GM10248 (cell line): ENCODE measurements around the gene LRRC47.

Source experiments
- CTCF ChIA-PET: fragments of 300-600 bp; sonication (Branson Sonifier 250); formaldehyde crosslinking; extraction: SDS; loops from one replicate; lab custom pipeline; 2021; ENCODE audit warnings: antibody characterized with exemption; lab: Yijun Ruan, JAX
- POLR2A ChIA-PET: fragments of 350-650 bp; sonication (Branson Sonifier 250); formaldehyde crosslinking; extraction: SDS; loops from one replicate; lab custom pipeline; 2020; ENCODE audit warnings: antibody characterized with exemption; lab: Yijun Ruan, JAX
- DNase-seq: peaks from one replicate; pipeline ENCODE4 v3.0.0; 2012; ENCODE audit errors: extremely low spot score
- TF ChIP-seq, protein P1 (sequence below): IDR thresholded peaks from 2 replicates; pipeline ENCODE4 v1.5.1; 2012; ENCODE audit warnings: mild to moderate bottlenecking, low read depth; ENCODE audit errors: extremely low read depth, missing control alignments, control extremely low read depth

The LRRC47 gene

DNA sequence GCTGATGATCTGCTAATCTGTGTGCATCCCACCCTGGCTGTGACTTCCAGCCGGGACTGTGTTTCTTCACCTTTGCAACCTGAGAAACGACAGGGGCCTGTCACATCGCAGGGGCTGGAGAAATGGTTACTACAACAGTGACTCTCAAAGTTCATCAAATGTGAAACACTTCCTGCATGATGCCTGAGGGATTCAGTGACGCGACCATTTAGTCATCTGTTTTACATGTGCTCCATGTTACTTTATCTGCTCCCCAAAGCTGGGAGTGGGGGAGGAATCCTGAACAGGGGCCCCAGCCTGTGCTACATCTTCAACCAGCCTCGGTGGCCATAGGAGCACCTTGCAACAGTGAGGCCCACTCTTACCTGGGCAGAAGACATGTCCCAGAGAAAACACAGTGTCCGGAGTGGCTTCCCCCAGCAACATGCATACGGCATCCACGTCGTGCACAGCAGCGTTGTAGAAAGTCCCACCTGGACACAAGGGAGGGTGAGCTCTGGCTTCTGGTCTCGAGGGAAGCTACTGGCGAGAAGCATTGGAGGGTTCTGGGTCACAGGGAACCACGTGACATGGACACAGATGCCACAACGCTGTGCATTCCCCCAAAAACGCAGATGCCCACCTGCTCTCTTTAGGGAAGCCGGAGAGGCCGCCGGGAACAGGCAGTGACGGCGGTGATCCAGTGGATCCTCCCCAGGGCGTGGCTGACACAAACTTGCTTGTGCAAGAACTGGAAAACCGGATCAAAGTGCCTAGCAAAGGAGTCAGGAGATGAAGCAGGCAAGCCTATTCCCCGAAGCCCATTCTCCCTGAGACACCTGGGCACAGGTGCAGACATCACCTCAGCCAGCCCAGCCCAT lies 53.6 kb downstream of the LRRC47 start:
- ChIA-PET CTCF (no interaction called here), POLR2A (no interaction called here)
- no peak for DNase-seq

DNA sequence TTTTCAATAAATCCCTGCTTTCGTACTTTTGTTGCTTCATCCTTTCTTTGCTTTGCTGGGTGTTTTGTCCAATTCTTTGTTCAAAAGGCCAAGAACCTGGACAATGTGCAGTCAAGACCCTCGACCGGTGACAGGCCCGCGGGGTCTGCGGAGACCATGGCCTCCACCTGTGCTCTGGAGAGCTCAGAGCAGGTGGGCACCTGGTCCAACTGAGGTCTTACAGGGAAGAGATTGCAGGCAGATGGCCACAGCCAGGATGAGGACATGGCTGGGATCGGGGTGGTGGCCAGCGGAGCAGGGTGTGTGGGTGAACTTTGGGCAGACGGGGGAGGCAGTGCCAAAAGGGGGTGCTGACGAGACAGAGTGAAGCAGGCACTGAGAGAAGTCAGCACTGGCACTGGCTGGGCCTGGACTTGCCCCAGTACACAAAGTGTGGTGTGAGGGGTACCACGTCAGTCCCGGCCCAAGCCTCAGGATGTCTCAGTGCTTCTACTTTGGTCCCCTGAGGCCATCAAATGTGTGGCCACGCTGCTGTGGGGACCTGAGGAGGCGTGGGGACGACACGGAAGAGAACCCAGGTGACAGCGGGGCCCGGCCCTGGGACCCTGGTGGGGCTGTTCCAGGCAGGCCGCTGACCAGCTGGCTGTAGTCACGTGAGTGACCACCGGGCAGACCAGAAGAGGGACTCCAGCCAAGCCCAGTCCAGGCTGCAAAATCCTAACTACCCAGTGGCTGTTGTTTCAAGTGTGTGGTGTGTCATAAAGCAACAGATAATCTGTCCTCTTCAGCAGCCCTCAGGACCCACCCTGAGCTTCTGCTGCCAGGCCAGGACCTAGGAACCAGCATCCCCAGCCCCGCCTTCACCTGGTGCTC lies 54.5 kb downstream of the LRRC47 start:
- ChIA-PET POLR2A (no interaction called here), CTCF (no interaction called here)
- DNase-seq: no peak
- TF ChIP-seq, protein P1, sequence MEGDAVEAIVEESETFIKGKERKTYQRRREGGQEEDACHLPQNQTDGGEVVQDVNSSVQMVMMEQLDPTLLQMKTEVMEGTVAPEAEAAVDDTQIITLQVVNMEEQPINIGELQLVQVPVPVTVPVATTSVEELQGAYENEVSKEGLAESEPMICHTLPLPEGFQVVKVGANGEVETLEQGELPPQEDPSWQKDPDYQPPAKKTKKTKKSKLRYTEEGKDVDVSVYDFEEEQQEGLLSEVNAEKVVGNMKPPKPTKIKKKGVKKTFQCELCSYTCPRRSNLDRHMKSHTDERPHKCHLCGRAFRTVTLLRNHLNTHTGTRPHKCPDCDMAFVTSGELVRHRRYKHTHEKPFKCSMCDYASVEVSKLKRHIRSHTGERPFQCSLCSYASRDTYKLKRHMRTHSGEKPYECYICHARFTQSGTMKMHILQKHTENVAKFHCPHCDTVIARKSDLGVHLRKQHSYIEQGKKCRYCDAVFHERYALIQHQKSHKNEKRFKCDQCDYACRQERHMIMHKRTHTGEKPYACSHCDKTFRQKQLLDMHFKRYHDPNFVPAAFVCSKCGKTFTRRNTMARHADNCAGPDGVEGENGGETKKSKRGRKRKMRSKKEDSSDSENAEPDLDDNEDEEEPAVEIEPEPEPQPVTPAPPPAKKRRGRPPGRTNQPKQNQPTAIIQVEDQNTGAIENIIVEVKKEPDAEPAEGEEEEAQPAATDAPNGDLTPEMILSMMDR: no peak

More for the DNA sequence above, 53.6 kb downstream of the LRRC47 start:
- TF ChIP-seq, protein P1: no peak

DNA sequence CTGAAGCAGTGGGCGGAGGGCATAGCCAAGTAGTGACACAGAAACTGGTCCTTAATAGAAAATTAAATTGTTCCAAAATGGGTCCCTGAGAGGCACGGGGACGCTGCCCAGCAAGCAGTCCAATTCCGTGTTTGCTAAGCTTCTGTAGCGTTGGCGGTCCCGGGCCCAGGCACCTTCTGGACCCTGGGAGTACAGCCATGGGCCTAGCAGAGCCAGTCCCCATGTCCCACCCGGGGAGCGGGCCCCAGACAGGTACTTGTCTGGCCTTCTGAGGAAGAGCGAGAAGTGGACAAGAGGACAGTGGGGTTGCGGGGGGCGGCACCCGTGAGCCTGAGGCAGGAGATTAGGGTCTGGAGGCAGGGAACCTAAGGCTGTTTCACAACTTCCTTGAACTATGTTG lies 55.5 kb downstream of the LRRC47 start:
- no peak for DNase-seq
- TF ChIP-seq, protein P1: no peak
- POLR2A ChIA-PET: no interaction called here
- CTCF ChIA-PET: interaction anchor here (1.1 kb wide), 1 partner anchor 61 kb away, joined by 3 read pairs; no protein-coding TSS in a partner anchor

DNA sequence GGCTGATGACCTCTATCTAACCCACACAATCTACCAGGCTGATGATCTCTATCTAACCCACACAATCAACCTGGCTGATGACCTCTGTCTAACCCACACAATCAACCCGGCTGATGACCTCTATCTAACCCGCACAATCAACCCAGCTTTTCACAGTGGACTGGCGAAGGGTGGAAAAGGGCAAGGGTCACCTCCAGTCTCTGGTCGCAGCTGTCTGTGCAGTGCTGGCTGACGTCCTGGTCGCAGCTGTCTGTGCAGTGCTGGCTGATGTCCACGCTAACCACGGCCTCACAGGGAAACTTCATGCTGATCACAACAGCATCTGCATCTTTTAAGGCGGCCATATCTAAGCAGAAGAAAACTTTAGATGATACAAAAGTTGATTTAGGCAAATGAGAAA lies 56.3 kb downstream of the LRRC47 start:
- DNase-seq: no peak
- ChIA-PET CTCF (interaction anchor here (1.1 to 1.3 kb wide), 2 partner anchors 12 to 62 kb away, joined by 3 read pairs; partner anchors contain the start of gene CCDC27), POLR2A (no interaction called here)
- TF ChIP-seq, protein P1: no peak

DNA sequence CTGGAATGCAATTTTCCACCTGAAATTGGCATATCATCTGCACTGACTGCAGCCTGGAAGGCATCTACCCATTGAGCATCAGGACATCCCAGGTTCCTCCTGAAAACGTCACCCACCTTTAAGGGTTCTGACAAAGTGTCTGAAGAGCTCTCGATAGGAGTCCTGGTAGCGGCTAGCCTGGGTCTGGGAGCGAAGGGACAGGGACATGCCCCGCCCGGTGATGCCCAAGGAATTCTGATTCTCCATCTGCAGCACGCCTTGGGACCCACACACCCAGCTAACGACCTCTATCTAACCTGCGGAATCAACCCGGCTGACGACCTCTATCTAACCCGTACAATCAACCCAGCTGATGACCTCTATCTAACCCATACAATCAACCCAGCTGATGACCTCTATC lies 57.4 kb downstream of the LRRC47 start:
- DNase-seq: no peak
- CTCF ChIA-PET: interaction anchor here (1.3 kb wide), 1 partner anchor 14 kb away, joined by 3 read pairs; the partner anchor contains the start of gene CCDC27
- POLR2A ChIA-PET: no interaction called here
- TF ChIP-seq, protein P1: no peak

DNA sequence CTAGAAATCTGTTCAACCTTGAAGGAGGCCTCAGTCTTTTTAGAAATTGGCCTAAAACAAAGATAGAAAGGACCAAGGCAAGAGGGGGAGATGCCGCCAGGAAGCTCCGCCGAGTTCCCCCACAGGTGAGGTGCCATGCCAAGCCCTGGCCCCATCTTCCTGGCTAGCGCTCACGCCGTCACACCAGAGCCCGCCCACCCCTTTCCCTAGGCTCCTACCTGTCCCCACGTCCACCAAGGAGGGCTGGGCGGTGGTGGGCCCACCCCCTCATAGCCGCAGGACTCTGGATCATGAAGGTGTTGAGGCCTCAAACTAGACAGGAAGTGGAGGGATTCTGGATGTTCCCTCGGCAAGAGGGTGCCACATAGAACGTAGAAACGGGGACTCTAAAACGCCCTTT lies 59.6 kb downstream of the LRRC47 start:
- DNase-seq: no peak
- CTCF ChIA-PET: no interaction called here
- TF ChIP-seq, protein P1: no peak
- POLR2A ChIA-PET: no interaction called here
